ENCODE measurements around the gene ACKR4.

ACKR4 gene

DNA sequence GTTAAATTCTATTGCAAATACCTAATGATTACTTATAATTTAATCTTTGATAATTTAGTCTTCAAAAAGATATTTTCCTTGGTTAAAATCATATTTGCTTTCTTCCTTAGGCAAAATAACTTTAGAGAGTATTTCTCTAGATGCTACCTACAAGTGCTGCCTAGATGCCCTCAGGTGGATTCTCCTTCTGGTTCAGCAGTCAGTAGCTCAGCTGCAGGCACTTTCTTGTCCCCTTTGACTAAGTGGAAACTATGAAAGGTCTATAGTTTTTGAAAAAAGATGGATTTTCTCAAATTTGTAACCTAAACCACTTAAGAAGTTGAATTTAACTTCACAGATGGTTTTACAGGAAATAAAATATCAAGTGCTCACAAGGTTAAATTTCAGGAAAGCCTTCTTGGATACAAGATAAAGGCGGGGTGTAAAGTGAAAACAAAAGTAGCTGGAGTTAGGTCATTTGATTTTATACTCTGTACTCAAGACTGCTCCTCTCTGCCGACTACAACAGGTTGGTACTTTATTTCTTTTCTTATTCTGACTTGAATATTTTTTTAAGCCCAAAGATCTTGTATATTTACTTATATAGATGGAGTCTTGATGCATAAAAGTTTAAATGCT is at the start of gene ACKR4:
Gene ACKR4 (plus strand): TSS at position 455 of the 618 bp plus-strand sequence. CDS start 3,128 bp downstream, outside the sequence.
- DNase-seq, result no peak

DNA sequence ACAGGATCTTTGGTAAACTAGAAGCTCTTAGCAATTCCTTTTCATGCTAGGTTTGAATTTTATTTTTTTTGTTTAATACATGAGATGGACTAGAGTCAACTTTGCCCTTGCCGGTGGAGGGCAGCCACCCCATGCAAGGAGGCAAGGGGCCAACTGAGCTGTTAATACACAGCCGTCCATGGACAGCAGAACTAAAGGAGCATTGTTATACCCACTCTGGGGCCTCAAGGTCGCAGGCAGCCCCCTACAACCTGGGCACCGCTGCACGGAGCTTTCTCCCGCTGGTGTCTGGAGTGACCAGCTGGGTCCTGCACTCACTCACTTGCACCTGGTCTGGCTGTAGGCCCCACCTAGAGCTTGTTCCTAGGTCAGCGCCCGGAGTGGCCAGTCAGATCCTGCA is 47.9 kb upstream of the ACKR4 start:
- no peak for DNase-seq

- DNase-seq, result peak; percentile 41
Observed at GRCh38 chr3:132549890-132550578, 47.0 kb upstream of the ACKR4 start.

GRCh38 chr3:132550579-132551305 is 46.3 kb upstream of the ACKR4 start:
- peak; percentile 59 for DNase-seq

DNA sequence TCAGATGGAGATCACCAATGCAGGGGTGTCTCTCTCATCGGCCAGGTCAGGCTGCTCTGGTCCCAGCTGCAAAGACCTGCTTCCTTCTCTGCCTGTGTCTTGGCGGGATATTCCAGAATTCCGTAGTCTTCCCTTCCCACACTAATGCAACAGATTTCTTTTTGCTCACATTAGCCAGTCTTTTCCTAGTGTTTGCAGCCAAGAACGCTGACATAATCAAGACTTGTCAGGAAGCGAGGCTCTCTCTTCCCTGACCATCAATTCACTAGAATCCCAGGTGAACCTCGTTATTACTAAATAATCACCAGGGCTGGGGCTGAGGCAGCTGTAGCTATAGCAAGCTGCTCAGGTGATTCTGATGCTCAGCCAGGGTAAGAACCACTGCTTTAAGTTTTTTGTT is 43.2 kb upstream of the ACKR4 start:
- no peak for DNase-seq

- DNase-seq, result no peak
Observed at GRCh38 chr3:132554437-132554836, 42.6 kb upstream of the ACKR4 start.

DNA sequence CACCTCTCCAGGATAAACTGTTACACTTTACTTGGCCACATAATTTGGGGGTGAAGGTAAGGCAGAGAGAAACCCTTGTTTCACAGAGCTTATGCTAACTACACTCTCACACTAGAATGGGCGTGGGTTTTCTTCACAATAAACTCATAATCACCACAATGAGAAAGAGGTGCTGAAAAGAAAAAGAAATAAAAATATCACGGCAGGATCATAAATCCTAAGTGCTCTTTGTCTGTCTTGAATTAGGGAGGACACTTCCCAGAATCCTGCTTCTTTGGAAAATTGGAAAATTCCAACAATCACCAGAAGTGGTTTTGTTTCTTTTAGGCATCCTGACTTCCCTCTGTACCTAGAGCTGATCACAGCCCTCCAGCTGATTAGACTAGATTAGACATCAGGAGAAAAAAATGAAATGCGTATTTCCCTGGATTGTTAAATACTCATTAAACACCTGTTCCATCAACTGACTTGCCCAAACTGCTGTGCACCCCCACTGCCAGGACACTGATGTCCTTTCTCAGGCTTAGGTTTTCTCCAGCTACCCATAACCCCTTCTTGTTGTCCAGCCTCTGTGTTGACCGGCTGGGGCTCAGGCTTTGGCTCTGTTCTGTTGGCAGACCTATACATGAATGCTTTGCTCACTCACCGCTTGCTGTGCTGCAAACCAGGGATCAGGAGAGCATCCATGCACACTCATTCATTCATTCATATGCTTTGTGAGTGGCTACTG is 41.6 kb upstream of the ACKR4 start:
- DNase-seq, result no peak

GRCh38 chr3:132556036-132556386 is 41.1 kb upstream of the ACKR4 start:
- peak; percentile 16 for DNase-seq

DNA sequence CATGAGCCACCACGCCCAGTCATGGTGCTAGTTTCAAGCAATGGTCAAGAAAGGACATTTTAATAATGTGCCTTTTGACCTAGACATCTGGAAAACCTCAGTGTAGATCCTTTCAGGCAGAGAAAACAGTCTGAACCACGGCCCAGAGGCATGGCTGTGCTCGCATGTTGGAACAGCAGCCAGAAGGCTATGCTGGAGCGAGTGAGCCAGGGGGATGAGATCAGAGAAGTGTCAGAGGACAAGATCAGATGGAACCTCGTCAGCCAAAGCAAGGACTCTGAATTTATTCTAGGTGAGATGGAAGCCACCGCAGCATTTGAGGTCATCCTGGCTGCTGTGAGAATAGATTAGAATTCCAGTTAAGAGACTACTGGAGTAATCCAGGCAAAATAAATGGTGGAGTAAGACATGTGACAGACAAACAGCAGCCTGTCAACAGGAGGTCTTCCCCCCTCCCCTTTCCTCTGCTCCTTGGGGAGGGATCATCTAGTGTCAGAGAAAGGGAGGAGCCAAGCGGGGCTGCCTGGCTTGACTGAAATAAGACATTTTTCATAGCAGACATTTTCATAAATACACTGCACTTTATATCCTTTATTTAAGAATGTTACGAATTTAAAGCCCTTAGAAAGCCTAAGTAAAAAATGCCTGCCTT is 40.4 kb upstream of the ACKR4 start:
- DNase-seq, result no peak

DNA sequence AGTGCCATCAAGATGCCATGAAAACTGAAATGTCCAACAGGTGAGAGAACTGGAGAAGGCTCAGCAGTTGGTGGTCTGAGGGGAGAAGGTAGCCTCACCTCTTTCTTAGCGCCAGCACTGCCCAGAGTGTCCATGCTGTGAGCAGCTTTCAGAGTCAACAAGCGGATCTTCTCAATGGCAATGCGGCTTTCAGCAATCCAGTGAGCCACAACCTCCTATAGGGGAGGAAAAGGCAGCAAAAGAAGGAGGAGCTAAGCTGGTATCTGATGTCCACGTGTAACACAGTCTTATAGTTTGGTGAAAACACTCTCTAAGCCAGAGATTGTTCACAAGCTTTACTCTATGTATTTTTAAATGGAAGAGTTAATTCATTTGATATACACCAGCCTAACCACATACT is 36.1 kb upstream of the ACKR4 start:
- no peak for DNase-seq

GRCh38 chr3:132563420-132564069 is 33.5 kb upstream of the ACKR4 start:
- no peak for DNase-seq

GRCh38 chr3:132564070-132564465 is 33.0 kb upstream of the ACKR4 start:
- no peak for DNase-seq

DNA sequence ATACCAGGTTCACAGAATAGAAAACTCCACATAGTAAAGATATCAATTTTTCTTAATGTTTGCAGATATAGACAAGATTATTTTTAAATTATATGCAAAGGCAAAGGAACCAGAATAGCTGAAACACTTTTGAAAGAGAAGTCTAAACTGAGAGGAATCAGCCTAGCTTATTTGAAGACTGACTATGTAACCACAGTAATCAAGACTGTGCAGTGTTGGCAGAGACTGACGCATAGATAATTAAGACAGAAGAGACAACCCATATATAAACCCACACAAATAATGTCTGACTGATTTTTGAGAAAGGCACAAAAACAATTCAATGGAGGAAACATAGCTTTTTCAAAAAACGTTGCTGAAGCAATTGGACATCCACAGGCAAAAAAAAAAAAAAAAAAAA is 28.6 kb upstream of the ACKR4 start:
- DNase-seq, result no peak

DNA sequence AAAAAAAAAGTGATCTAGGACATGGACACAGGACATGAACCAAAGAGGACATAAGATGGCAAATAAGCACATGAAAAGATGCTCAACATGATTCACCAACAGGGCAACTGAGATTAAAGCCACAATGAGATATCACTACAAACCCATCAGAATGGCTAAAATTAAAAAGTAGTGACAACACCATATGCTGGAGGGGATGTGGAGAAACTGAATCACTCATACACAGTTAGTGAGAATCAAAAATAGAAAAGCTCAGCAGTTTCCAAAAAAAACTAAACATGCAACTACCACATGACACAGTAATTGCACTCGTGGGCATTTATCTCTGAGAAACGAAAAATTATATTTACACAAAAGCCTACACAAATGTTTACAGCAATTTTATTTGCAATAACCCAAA is 27.9 kb upstream of the ACKR4 start:
- no peak for DNase-seq

GRCh38 chr3:132569580-132569979 is 27.5 kb upstream of the ACKR4 start:
- no peak for DNase-seq

DNA sequence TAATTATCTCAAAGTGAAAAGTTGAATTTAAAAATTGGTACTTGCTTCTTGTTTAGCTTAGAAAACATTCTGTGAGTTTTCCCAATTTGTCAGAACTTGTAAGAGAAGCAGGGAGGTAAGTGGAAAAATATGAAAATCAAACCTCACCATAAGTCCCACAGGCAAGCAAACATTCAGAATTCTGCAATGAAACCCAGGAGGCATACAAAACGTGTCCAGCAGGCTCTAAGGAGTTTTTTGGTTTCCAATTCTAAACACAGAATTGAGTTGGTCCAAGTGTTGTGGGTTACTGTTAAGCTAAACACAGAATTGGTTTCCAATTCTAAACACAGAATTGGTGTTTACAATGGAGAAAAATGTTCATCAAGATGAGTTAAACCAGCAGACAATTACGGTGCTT is 27.1 kb upstream of the ACKR4 start:
- no peak for DNase-seq

DNA sequence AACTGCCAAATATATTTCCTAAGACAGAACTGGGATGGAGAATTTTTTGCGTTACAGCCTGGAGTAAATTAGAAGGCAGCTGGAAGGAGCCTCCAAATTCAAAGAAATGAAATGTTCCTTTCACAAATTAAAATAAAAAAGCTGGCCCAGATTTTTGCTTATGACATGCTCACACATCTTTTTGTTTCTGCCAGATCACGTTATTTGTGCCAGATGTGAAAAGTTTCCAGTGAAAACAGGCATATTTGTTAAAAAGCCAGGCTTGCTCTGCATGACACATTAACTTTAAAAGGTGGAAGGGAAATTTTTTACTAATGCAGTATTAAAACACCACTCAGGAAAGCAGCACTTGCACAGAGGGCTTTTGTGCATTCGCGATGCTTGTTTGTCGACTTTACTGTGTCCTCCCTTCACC is 23.3 kb upstream of the ACKR4 start:
- no peak for DNase-seq

GRCh38 chr3:132587401-132587800 is 9.7 kb upstream of the ACKR4 start:
- no peak for DNase-seq

- DNase-seq, result no peak
Observed at GRCh38 chr3:132592216-132592615, 4.9 kb upstream of the ACKR4 start.

- no peak for DNase-seq
Observed at GRCh38 chr3:132593241-132593946, 3.7 kb upstream of the ACKR4 start.

GRCh38 chr3:132593947-132594323 is 3.1 kb upstream of the ACKR4 start:
- no peak for DNase-seq

GRCh38 chr3:132594498-132594897 is 2.6 kb upstream of the ACKR4 start:
- no peak for DNase-seq

Measured in hematopoietic multipotent progenitor cell treated with erythropoietin and hydrocortisone succinate and interleukin-3 and kit ligand, for 4 days (in vitro differentiated cells).